ENCODE data around the gene CDH23.

CDH23 gene

GRCh38 chr10:71487726-71488125, 91.0 kb downstream of the CDH23 start:
- no peak for DNase-seq

GRCh38 chr10:71489077-71489476, 92.4 kb downstream of the CDH23 start:
- no peak for DNase-seq

- no peak for DNase-seq
Observed at GRCh38 chr10:71492872-71493271, 96.2 kb downstream of the CDH23 start.

- DNase-seq: no peak
Observed at GRCh38 chr10:71493741-71494140, 97.0 kb downstream of the CDH23 start.

GRCh38 chr10:71494476-71494875, 97.8 kb downstream of the CDH23 start:
- no peak for DNase-seq

- DNase-seq: no peak
Observed at GRCh38 chr10:71494980-71495381, 98.3 kb downstream of the CDH23 start.

- no peak for DNase-seq
Observed at GRCh38 chr10:71496927-71497762, 100.4 kb downstream of the CDH23 start.

GRCh38 chr10:71497763-71498326, 101.1 kb downstream of the CDH23 start:
- DNase-seq: no peak

- no peak for DNase-seq
Observed at GRCh38 chr10:71501402-71501801, 104.7 kb downstream of the CDH23 start.

GRCh38 chr10:71502190-71502589, 105.5 kb downstream of the CDH23 start:
- DNase-seq: no peak

- DNase-seq: no peak
Observed at GRCh38 chr10:71502851-71503250, 106.1 kb downstream of the CDH23 start.

- no peak for DNase-seq
Observed at GRCh38 chr10:71504168-71504567, 107.4 kb downstream of the CDH23 start.

GRCh38 chr10:71504570-71504969, 107.8 kb downstream of the CDH23 start:
- no peak for DNase-seq

- no peak for DNase-seq
Observed at GRCh38 chr10:71505862-71506261, 109.1 kb downstream of the CDH23 start.

GRCh38 chr10:71509444-71509843, 112.7 kb downstream of the CDH23 start:
- no peak for DNase-seq

- no peak for DNase-seq
Observed at GRCh38 chr10:71511206-71511605, 114.5 kb downstream of the CDH23 start.

GRCh38 chr10:71512312-71512711, 115.6 kb downstream of the CDH23 start:
- no peak for DNase-seq

- no peak for DNase-seq
Observed at GRCh38 chr10:71512761-71513539, 116.2 kb downstream of the CDH23 start.

GRCh38 chr10:71513540-71513853, 116.8 kb downstream of the CDH23 start:
- DNase-seq: no peak

- no peak for DNase-seq
Observed at GRCh38 chr10:71513936-71514335, 117.2 kb downstream of the CDH23 start.

- no peak for DNase-seq
Observed at GRCh38 chr10:71515531-71516172, 118.9 kb downstream of the CDH23 start.

GRCh38 chr10:71516890-71517289, 120.2 kb downstream of the CDH23 start:
- DNase-seq: no peak
